Amniotic epithelial cell (primary cell): ENCODE measurements around the gene PSMC5.
"Not testable (repeated sequence)": the region's sequence is repeated elsewhere in the genome, so short reads cannot be mapped to it uniquely, and the experiment has no call there.

Experiments
- DNase-seq: peaks from one replicate; pipeline ENCODE4 v3.0.0-alpha.2; 2010; ENCODE audit warnings: low read depth

The PSMC5 gene

GRCh38 chr17:63827002-63827800 lies at the start of gene PSMC5, which contains the start of gene FTSJ3:
PSMC5 (plus strand) TSS chr17:63827431; CDS start chr17:63827491, 60 bp downstream.
FTSJ3 (minus strand) TSS chr17:63827663; CDS start chr17:63826902, 761 bp downstream.
- DNase-seq = peak; percentile 94

GRCh38 chr17:63780507-63780906 lies 46.7 kb upstream of the PSMC5 start:
- DNase-seq = peak; percentile 47

GRCh38 chr17:63780928-63781327 lies 46.3 kb upstream of the PSMC5 start:
- no peak for DNase-seq

DNA sequence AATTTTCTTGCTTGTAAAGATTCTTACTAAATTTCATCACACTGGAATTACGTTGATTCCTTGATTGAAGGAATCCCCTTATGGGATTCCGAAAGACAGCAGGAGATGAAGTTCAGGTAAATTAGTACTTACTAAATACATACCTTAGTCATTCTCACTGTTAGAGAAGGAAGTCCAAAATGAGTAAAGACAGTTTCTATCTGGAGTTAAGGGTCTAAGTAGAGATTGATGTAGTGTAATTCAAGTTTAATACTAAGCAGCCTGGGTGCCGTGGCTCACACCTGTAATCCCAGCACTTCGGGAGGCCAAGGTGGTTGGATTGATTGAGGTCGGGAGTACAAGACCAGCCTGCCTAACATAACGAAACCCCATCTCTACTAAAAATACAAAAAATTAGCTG lies 43.7 kb upstream of the PSMC5 start:
- no peak for DNase-seq

- DNase-seq = peak; percentile 32
Observed at GRCh38 chr17:63785556-63785955, 41.7 kb upstream of the PSMC5 start.

- DNase-seq = no peak
Observed at GRCh38 chr17:63786117-63786516, 41.1 kb upstream of the PSMC5 start.

DNA sequence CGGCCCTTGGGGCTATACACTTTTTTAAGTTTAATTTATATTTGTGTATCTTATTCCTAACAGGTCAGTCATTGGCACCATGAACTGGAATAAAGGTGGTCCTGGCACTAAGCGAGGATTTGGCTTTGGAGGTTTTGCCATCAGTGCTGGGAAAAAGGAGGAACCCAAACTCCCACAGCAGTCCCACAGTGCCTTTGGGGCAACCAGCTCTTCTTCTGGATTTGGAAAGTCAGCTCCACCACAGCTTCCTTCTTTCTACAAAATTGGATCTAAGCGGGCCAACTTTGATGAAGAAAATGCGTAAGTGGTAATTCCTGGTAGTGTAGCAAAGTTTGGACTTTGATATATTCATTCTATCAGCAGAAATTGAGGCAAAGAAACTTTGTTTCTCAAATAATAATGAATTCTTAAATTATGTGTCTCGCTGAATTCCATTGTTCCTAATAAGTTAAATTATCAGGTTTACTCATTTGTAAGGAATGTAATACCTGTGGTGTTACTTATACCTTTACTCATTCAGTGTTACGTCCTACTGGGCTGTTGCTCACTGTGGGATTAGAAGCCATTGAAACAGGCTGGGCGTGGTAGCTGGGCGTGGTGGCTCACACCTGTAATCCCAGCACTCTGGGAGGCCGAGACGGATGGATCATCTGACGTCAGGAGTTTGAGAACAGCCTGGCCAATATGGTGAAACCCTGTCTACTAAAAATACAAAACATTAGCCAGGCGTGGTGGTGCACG lies 40.1 kb upstream of the PSMC5 start:
- no peak for DNase-seq

- DNase-seq = no peak
Observed at GRCh38 chr17:63790057-63790456, 37.2 kb upstream of the PSMC5 start.

GRCh38 chr17:63792055-63792729 lies 35.0 kb upstream of the PSMC5 start:
- DNase-seq = no peak

DNA sequence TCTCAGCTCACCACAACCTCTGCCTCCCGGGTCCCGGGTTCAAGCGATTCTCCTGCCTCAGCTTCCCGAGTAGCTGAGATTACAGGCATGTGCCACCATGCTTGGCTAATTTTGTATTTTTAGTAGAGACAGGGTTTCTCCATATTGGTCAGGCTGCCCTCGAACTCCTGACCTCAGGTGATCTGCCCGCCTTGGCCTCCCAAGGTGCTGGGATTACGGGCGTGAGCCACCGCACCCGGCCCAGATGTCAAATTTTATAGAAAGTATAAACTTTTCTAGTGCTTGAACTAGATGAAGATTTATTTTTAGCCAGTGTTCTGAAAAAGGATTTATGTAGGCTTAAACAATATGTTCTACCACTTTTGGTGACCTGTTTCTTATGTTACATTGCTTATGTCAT lies 30.9 kb upstream of the PSMC5 start:
- not testable (repeated sequence) for DNase-seq

GRCh38 chr17:63798572-63799106 lies 28.6 kb upstream of the PSMC5 start:
- DNase-seq = no peak

- no peak for DNase-seq
Observed at GRCh38 chr17:63800783-63801182, 26.4 kb upstream of the PSMC5 start.

GRCh38 chr17:63804328-63804727 lies 22.9 kb upstream of the PSMC5 start:
- no peak for DNase-seq

DNA sequence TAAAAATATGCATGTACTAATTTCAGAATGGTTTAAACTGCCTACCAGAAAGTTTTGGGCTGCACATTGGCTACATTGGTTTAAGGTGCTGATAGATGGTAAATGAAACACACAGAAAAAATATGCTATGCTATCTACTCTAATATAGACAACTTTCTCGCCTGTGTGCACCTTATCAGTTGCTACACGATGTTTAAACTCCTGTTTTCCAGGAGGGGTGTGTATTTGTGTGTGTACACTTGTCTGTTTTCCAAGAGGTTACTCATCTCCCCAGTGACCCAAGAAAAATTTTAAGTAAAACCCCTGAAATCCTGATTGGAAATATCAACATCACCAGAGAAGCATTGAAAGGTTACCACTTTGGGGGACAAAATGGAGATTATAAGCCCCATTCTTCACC lies 21.6 kb upstream of the PSMC5 start:
- no peak for DNase-seq

DNA sequence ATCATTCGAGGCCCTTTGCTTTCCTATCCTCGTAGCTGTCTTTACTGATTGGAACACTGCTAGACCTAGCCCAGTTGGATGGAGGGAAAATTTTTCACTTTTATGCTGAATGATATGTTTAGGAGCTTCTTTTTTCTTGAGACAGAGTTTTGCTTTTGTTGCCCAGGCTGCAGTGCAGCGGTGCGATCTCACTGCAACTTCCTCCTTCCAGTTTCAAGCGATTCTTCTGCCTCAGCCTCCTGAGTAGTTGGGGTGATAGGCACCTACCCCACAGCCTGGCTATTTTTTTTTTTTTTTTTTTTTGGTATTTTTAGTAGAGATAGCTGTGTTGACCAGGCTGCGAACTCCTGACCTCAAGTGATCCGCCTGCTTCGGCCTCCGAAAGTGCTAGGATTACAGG lies 17.3 kb upstream of the PSMC5 start:
- DNase-seq = no peak

DNA sequence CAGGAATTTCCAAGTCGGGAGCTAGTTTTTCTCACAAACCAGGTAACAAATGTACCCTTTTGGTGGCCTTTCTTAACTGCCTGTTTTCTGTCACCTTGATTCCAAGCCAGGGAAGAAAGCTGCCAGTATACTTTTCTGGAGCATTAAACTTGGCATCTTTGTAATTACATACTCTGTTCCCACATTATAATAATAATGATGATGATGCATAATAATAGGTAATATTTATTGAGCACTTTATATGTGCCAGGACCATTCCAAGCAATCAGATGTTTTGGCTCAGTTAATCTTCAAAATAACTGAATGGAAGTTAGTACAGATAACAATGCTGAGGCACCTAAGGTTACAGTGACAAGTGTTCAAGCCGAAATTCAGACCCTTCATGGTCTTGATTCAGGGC lies 11.1 kb upstream of the PSMC5 start:
- DNase-seq = no peak

DNA sequence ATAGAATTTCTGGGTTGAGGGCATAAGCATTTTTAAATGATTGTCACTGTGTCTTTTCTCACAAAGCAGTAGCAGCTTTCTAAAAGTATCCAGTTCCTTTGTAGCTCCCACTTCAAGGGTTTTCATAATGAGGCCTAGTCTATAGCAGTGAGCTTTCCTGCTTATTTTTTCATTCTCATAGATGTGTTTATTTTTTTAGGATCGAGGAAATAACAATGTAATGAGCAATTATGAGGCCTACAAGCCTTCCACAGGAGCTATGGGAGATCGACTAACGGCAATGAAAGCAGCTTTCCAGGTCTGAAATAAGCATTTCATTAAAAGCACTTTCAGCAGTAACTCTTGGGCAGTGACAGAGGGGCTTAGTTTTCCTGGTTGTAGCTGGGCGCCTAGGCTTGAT lies 10.6 kb upstream of the PSMC5 start:
- DNase-seq = no peak

- DNase-seq = no peak
Observed at GRCh38 chr17:63817736-63818385, 9.4 kb upstream of the PSMC5 start.

DNA sequence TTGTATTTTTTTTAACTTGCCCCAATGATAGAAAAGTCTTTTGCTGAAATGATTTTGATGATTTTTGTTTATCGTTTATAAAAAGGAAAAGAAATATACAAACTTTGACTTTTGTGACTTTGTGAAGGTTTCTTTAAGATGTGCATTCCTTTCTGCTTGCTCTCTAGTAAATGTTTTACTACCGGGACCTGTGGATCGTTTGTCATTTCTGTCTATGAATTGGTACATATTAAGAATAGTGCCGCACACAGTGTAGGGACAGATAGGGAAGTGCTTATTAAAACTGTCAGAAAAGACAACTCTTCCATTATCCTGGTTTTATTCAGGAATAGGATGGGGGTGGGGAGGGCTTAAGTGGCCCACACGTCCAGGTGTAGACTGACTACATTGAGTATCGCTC lies 8.1 kb upstream of the PSMC5 start:
- no peak for DNase-seq

DNA sequence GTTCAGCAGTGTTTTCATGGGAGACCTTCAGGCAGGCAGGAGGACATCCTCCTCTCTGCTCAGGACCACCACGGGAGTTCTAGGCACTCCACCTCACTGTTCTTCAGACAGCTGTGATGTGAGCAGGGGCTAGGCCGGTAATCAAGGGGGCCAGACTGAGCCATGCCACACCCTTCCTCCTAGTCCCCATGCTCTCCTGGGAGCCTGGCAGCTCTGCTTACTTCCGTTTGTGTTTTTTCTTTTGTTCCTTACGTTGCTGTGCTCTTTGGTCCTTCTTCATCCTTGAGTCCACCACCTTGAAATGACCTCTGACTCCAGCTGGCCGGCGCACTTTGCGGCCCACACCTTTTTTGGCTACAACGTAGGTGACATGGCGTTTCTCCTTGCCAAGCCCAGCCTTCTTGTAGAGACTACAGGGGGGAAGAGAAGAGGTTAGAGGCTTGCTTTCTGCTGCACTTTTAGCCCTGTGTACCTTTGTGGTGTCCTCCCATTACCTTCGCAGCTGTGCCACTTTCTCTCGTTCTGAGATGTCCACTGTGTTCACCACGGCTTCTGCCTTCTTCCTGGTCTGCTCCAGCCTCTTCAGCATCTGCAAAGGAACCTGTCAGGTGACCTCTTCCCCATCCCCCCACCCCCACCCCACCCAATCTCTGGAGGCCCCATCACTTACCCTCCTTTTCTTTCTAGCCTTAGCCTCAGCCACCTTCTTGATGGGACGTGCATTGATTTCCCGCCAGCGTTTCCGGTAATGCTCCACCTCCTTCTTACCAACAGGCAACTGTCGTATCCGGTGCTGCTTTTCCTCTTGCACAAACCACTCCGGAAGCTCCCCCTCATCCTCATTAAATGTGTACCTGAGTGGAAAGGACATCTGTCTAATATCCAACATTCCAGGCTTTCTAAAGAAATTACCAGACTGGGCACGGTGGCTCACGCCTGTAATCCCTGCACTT lies 7.4 kb upstream of the PSMC5 start:
- no peak for DNase-seq
